ENCODE results near the gene HTRA3.

The HTRA3 gene

DNA sequence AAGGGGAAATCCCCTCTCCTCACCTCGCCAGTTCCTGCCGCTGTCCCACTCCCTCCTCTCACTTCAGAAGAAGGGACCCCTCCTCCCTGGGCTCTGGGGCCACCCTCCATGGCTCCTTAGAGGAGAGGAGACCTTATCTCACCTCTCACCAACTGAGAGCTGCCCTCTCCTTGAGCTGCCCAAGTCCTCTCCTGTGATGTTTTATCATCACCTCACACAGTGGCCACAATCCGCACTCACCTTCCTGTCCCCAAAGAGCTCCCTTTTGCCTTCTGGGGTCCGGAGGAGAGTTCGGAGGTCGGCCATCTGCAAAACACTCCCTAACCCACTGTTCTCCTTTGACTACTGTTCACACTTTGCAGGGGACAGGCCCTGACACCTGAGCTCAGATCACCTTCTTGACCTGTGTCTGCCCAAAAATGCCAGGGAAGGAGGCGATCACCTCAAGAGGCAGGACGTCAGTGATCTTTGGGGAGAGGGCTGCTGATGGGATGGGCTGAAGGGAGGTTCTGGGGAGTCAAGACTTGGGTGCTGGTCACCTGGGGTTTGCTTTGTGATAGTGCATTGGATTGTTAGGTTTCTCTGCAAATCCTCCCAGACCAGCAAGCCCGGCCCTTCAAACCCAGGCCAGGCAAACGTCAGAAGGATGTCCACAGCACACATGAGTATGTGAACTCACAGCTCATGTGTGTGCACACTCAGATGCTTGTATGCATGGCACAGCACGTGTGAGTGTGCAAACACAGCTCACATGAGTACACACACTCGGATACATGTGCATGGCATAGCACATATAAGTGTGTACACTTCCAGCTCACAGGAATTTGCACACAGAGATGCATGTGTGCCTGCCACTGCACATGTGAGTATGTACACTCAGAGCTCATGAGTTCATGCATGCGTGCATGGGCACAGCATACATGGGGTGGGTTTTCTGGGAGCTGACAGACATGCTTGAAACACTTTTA, 41.8 kb downstream of the HTRA3 start:
- no peak for DNase-seq (ENCODE audit: low spot score)

DNA sequence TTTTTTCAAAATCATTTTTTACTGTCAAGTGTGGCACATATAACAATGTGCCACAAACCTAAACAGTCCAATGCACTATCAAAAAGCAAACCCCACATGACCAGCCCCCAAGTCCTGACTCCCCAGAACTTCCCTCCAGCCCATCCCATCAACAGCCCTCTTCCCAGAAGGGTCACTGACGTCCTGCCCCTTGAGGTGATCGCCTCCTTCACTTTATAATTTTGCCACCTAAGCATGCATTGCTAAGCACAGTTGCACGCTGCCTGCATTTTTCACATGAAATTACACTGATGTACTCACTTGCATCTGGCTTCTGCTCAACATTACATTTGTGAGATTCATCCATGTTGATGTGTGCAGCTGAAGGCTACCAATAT, 42.5 kb downstream of the HTRA3 start:
- no peak for DNase-seq (ENCODE audit: low spot score)

DNA sequence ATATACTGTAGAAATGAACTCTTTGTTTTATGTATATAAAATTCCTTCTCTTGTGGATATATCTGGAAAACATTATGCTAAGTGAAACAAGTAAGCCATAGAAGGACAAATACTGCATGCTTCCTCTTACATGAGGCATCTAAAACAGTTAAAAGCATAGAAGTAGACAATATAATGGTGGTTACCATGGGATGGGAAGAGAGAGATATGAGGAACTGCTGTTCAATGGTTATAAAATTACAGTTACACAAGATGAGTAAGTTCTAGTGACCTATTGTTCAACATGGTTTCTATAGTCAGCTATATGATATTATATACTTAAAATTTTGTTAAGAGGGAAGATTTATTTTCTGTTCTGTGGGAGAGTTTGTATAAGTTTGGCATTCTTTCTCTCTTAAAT, 43.4 kb downstream of the HTRA3 start:
- DNase-seq (ENCODE audit: low spot score) = no peak

DNA sequence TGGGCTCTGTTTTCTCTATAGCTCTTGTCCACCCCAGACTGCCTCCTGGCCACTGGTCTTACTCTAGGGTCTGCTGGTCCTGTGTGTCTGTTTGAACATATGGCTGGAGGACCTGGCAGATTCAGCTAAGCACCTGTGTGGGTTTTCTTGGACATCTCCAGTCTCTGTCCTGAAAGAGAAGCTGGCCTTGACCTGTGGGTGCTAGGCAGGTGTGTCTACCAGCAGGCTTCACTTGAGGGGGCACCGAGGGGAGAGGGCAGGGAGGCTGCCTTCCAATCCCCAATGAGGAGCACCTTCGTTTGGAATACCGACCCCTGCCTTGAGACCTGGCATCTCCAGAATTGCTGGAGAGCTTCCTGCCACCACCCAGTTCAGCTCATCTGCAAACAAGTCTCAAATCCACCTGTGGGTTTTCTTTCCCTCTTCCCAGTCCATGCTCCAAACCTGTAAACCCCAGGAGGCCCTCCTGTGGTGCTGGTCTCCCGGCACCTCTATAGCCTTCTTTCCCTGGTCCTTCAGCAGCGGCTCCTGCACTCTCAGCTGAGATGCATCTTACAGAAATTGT, 45.2 kb downstream of the HTRA3 start:
- no peak for DNase-seq (ENCODE audit: low spot score)

DNA sequence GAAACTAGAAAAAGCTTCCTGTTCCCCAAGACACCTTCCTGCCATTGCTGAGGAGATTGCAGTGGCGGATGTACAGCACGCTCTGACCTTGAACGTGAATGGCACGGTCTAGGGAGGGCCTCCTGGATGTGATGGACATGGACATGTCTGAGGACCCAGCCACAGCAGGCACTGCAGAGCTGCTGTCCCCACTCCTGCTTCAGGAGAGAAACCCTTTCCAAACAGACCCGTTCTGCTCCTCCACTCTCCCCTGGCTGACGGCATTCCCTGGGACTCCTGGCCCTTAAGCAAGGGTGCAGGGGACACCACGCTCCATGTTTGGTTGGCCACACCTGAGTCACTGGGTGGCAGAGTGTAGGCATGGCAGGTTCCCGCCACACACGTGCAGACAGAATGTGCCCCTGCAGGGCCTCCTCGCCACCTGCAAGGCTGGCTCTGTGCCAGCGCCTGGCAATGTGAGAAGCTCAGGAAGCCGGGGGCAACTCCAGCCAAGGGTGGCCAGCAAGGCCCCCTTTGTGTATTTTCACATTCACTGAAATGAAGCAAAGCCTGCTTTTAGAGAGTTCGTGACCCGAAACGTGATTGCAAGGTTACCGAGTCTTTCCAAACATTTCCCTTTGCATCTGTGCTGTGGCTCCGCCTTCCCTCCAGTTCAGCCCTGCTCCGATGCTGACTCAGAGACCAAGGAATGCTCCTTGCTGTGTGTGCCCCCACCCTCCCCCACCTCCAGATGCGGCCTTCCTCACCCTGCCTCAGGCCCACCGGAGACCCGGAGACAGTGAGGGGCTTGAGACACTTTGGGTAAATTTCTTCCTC, 46.1 kb downstream of the HTRA3 start:
- DNase-seq (ENCODE audit: low spot score) = peak; percentile 59

DNA sequence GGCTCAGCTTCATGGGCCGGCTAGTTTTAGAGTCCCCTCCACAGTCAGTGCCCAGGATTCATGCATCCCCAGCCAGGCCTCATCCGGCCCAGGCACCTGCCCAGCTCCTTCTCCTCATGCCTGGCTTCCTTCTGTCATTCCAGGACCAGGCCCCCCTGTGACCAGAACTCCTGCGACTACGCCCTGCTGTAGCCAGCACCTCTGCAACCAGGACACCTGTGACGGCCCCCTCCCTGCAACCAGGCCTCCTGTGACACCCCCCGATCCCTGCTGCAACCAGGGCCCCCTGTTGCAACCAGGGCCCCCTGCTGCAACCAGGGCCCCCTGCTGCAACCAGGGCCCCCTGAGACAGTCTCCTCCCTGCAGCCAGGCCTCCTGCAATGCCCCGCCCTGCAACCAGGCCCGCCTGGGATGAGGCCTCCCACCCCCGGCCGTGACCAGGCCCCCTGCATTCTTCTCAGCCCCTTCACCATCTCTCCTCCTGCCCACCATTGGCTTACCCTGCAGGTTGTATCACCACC, 46.8 kb downstream of the HTRA3 start:
- no peak for DNase-seq (ENCODE audit: low spot score)

DNA sequence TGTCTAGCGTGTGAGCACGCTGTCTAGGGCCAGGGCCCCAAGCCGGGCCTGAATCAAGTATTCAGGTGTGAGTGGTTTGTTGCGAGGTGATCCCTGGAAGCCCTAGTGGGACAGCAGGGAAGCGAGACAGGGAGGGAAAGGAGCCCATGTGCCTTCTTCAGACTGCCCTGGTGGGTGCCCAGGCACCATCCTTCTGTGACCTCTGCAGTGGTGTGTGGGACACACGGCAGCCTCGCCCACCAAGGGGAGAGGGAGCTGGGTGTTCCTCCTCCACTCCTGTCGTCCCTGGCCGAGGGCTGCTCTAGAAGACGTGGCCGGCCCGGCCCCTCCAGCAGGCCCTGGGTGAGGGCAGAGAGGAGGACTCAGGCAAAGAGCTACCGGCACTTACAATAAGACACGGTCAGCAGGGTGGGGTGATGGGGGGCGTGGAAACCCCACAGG, 47.4 kb downstream of the HTRA3 start:
- DNase-seq (ENCODE audit: low spot score) = no peak

DNA sequence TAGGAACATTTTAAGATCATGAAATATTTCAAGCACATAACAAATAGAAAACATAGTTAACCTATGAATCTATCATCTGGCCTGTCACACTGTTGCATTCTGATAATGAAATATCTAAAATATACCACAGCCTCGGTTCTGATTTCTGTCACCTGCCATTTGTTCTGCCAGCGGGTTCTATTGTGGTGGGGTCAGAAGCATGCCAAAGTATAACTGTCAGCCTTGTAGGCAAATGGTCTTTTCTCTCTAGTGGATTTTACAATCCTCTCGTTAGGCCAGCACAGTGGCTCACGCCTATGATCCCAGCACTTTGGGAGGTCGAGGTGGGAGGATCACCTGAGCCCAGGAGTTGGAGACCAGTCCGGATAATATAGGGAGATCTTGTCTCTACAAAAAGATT, 47.9 kb downstream of the HTRA3 start:
- DNase-seq (ENCODE audit: low spot score) = no peak

DNA sequence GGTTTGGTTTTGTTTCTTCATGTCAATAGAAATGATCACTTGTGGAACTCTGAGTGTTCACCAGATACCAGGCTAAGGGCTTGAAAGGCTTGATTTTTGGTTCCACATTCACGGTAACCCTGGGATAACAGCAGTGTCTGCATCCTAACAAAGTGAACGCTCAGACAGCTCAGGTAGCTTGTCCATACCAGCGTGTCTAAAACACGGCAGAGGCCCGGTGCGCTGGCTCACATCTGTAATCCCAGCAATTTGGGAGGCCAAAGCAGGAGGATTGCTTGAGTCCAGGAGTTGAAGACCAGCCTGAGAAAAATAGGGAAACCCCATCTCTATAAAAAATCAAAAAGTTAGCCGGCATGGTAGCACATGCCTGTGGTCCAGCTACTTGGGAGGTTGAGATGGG, 49.0 kb downstream of the HTRA3 start:
- DNase-seq (ENCODE audit: low spot score) = no peak

DNA sequence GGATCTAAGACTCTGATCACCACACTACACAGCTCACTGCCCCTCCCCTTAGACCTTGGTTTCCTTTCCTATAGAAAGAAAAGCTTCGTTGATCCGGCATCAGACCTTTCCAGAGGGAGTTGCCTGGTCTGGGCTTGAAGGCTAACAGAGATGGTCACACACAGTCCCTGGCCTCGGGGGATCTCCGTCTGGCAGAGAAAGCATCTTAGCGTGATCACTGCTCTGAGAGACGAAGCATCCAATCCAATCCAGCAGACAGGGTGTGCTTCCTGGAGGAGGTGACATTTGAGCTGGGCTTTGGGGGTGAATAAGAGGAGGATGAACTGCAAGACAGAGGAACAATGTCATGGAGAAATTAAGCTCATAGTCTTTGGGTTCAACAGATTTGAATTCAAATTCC, 49.5 kb downstream of the HTRA3 start:
- no peak for DNase-seq (ENCODE audit: low spot score)

DNA sequence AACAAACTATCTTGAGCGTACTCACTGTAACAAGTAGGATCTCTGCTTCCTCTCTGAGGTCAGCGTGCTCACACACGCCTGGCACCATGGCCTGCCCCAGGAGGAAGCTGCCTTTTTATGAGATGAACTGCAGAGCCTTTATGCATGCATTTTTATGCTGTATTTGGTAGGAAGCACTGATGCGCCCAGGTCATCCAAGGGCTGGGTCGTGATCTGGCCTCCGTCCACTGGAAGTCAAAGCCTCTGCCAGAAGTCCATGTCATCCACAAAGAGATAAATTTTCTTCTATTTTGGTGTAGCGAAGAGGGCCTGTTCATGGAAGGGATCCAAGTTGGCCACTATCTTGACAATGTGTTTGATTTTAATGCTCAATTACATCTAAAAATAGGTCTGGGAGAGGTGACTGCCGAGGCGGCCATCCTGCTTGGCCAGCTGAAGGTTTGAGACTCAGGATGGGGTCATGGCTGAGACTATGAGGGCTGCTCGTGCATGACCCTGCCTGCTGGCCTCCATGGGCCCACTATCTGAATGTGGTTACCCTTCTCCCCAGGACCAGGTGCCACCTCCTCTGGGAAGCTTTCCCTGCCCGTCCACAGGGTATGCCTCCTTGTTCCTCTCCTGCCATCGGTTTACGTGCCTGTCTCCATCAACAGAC, 50.3 kb downstream of the HTRA3 start:
- DNase-seq (ENCODE audit: low spot score) = no peak

DNA sequence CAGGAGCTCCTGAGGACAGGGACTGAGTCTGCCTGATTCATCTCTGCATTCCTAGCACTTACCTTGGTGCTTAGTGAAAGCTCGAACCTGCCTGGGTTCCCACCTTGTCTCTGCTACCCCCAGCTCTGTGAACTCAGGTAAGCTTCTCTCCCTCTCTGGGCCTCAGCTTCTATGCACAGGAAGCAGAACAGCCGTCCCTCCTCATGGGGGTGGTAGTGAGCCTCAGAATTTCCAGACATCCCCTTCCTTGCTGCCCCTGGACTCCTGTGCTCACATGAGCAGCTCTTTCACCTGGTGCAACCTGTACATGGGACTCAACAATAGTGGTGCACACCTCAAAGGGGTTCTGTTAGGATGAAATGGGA, 50.8 kb downstream of the HTRA3 start:
- DNase-seq (ENCODE audit: low spot score) = no peak

DNA sequence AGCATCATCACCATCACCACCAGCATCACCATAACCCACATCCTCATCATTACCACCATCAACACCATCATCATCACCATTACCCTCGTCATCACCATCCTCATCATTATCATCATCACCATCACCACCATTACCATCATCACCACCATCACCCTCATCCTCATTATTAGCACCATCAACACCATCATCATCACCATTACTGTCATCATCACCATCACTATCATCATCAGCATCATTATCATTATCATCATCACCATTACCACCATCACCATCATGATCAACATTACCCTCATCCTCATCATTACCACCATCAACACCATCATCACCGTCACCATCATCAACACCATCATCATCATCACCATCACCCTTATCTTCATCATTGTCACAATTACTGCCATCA, 51.7 kb downstream of the HTRA3 start:
- DNase-seq (ENCODE audit: low spot score) = no peak

DNA sequence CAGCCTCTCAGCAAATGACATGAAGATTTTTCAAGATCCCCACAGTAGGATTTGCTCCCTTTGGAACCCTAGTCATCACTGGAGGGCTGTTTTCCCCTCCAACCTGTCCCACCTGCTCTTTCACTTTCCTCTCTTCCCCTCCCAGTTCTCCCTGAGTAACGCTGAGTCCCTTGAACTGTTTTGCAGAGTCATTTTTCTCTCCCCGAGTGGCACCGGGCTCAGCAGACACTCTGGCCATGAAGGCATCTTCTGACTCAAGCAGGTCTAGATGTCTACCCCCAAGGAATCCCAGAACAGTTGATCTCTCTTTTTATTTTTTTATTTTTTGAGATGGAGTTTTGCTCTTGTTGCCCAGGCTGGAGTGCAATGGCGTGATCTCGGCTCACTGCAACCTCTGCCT, 52.2 kb downstream of the HTRA3 start:
- DNase-seq (ENCODE audit: low spot score) = no peak

DNA sequence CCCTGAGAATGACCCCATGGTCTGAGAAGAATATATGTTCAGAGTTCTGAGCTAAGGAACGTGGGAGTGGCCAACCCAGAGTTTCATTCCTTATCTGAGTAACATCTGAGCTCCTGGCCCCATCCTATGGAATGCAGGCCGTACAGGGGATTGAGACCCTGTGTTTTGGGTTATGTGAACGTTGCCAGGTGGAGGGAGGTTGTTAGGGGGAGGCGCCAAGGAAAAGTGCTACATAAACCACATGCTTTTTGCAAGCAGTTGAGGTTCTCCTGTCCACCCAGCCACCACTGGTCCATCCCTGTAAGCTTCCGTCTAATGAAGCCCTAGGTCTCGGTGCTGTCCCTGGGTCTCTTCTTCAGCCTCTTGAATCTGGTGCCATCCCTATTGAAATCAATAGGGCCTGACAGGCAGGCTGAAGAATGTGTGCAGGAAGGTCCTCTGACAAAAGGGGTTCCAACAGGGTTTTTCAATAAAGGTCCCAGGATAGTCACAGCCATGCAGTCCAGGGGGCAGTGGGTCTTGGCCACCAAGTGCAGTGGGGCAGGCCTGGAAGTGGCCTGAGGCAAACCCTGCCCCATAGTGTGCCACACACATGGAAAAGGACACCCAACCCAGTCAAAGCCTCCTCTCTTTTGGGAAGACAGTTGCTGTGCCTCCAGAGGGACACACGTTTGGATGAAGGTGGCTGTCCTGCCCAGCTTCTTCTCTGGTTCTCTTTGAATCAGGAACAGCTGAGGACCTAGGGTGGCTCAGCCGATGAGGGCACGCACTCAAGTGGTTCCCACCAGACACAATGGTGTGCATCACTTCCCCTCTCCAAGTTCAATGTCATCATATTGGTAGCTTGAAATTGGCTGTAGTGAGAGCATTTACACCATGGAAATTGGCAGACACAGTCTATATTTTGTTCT, 53.5 kb downstream of the HTRA3 start:
- no peak for DNase-seq (ENCODE audit: low spot score)

DNA sequence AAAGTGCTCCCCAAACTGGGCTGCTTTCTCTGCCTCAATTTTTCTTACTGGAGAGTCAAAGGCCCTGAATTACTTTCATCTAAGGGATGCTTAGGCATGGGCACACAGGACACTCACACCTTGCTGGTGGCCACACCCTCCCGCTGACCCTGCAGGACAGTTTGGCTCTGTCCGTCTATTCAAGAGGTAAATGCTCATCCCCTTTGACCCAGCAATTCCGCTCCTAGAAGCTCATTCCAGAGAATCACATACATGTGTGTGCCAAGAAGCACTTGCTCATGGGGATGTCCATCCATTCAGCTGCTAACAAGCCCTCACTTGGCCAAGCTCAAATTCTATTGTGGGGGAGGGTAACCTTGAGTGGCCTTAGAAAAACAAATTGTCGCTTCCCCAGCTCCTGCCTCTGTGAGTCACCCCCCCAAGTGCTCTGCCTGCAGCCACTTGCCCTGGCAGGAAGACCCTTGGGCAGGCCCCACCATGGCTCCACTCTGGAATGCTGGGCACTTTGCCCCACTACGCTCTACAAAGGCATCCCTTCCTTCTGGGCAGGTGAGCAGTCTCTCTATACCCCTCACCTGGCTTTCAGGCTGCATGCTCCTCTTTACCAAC, 54.5 kb downstream of the HTRA3 start:
- no peak for DNase-seq (ENCODE audit: low spot score)

DNA sequence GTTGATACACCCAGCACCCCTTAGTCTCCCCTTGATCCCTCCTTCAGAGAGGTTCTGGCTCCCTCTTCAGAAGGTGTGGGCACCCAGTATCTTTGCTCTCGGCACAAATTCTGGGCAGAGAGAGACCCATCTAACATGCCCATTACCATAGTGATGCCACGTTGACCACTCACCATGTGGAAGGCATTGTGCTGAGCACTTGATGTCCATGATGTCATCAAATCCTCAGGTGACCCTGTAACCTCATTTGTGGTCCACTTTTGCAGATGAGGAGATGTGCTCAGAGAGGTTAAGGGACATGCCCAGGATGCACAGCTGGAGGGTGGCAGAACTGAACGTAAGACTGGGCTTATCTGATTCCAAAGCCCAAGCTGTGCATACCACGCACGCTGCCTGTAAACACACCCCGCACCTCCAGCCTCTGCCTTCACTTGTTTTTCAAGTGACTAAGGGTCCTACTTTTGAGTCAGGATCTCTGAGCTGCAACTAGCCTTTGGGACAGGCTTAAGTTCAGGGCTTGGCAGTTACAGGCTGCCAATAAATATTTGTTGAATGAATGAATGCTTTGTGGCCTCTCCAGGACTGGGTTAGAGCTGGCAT, 55.2 kb downstream of the HTRA3 start:
- no peak for DNase-seq (ENCODE audit: low spot score)

DNA sequence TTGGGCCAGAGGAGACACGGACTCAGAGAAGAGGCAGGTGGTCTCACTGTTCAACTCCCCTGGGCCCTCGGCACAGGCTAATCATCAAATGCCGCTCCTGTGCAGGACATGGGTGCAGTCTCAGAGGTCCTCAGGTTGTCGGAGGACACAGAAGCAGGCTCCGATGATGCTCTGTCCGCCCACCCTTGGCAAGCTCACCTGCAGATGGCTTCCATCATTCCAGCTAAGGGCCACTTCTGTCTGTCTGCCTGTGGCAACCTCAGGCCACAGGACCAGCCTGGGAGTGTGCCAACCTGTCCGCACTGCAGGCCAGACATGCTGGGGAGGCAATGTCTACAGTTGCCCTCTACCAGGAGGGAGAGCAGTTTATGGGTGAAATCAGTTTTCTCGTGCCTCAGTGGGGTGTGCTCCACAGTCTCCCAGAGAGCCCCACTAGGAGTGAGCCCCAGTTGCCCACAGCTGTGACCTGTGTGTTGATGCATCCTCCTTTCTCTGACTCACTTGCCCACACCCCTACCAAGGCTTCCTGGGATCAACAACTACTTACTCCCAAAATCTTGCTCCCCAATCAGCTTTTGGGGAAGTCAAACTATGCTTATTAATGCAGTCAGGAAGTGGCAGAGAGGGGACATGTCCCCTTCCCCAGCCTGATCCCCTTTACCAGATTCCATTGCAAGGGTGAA, 55.9 kb downstream of the HTRA3 start:
- DNase-seq (ENCODE audit: low spot score) = no peak

DNA sequence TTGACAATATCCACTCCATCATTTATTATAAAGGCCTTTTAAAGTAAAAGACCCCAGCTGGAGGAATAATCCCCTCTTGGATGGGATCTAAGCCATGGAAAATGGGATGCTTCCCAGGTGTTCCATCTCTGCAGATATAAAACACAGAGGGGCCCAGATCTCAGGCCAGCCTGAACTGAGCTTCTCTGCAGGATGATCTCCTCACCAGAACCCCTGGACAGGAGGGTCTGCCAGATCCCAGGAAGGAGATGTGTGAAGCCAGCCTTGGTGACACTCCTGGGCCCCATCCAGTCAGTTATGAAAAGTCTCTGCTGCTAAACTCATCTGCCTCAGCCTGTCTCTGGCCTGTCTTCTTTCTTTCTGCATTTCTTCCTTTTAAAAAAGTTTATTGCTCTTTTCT, 56.7 kb downstream of the HTRA3 start:
- DNase-seq (ENCODE audit: low spot score) = no peak

DNA sequence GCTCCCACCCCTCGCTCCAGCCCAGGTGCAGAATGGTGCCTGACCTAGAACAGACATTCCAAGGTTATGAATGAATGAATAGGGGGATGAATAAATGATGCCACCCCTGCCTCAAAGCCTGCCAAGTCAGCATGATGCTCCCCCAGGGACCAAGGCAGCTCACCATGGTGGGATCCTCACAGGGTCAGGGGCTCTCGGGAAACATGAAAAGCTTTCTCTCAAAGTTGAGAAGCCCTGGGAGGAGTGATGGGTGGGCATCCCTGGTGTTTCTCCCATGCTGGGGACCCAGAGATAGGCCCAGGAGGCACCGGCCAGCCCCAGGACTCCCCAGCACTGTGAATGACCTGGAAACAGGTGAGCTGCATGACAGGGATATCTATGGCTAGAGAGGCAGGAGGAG, 58.9 kb downstream of the HTRA3 start:
- DNase-seq (ENCODE audit: low spot score) = no peak

Measured in HuH-7.5 (cell line).